SKM-1 treated with dmso at 0.1 percent for 144 hours (cell line): ENCODE data around the gene CASZ1.

Experiments used
- DNase-seq: peaks from one replicate; lab custom pipeline; 2025; ENCODE audit not compliant: unreplicated experiment; lab: John Stamatoyannopoulos, UW

CASZ1 gene

DNA sequence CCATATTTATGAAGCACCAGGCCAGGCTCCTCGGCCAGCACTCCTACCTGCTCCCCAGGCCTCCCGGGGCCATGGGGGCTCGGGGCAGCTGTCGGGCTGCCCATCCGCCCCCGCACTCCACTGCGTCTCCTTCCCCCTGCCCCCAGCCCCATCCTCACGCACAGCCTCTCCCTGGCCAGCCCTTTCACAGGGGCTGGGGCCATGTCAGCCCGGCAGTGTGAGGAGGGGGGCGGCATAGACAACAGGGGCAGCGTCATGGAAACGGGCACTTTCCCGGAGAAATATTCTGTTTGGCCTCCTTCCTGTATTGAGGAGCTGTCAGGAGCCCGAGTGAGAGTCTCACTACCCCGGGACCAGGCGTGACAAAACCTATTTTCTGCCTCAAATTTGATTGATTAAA lies 87.3 kb downstream of the CASZ1 start:
- no peak for DNase-seq

DNA sequence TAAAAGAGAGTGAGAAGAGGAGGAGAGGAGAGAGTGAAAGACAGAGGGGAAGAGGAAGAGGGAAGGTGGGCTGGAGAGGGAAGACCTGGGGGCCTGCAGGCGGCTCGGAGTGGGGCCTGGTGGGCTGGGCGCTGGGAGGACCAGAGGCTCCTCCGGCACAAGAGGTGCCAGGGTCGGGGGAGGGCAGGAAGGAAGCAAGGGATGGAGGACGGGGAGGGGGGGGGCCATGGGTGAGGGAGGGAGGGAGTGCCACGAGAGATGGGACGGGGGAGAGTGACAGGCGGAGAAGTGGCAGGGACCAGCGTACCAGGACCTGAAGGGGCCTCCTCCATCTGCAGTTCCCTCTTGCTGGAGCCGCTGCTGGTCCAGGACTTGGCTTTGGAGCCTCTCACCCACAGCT lies 87.7 kb downstream of the CASZ1 start:
- DNase-seq: no peak

DNA sequence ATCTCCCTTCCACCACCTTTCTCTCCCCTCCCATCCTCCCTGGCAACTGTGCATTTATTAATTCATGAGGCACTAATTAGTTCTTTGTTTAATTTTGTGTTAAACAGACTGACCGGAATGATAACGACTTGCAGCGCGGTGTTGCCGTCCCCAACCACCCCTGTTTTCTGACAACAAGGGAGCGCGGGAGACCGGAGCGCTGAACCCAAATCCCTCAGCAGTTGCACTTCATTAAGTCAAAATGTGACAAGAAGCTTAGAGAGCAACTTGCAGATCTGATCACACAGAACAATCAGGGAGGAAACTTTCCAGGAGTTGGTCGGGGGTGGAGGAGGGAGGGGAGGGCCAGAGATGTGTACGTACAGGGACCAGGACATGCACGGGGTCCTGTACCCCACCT lies 89.2 kb downstream of the CASZ1 start:
- DNase-seq: no peak

DNA sequence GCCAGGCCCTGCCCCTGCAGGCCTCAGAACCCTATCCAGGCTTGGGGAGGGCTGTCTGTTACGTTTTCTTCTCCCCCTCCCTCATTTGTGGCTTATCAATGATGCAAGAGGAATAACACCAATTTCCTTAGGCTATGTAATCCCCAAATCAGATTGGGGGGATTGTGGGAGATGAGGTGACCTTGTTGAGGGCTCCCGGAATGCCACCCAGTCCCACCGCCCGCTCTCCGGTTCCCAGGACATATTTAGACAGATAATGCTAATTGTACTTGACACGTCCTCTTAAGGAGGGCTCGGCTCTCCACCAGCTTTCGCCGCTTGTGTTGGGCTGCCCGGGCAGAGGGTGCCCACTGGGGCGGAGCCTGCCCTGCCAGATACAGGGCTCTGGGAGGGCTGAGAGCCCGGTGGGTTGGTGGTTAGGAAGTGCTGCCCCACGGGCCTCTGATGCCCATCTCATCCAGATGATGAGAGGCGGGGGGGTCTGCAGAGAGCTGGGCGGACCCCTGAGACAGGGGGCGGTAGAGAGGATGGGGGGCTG lies 90.0 kb downstream of the CASZ1 start:
- DNase-seq: no peak

DNA sequence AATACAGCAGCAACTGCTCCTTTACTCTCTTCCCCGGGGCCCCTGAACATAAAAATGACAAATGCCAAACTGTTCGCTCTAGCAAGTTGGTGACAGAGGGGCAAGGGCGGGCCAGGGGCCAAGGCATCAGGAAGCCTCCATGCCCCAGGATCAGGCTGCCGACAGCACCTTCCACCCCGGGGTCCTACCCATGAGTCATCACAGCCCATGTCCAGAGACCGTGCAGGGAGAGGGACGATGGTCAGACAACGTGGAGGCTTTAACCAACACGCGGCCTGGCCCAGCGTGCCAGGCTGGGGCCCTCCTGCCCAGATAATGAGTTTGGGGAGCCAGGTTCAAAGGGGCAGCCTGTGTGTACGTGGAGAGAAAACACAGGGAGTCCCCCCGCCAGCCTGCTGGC lies 90.5 kb downstream of the CASZ1 start:
- DNase-seq: no peak

DNA sequence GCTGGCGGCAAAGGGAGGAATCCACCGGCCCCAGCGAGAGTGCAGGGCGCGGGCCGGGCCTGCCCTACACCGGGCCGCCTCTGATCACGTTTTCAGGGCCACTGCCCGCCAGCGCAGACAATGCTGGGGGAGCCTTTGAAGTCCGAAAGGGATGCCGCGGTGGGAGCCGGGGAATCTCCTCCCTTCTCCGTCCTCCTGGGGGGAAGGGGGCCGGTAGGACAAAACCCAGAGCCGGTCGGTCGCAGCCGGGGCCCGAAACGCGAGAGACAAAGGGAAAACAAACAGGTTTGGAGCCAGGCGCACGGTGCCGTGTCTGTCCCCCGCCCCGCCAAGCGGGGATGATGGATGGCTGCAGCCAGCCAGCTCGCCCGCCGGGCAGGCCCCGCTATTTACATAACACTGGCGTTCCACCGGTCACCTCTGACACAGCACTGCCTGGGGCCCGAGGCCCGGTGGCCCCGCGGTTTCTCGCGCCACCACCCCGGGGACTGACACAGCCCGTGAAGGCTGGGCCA lies 92.0 kb downstream of the CASZ1 start:
- DNase-seq: no peak

DNA sequence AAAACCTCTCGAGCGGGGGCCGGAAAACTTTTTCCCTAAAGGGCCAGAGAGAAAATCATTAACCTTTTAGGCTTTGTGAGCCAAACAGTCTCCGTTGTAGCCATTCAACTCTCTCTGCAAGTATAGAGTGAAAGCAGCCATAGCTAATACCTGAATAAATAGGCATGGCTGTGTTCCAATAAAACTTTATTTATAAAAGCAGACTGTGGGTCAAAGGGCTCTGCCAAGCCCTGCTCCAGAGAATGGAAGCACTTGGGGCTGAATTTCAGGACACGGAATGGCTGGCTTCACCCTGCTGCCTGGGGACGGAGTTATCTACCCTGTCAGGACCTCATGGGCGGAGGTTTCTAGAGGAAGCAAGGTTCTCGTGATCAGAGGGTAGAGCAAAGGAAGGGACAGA lies 92.7 kb downstream of the CASZ1 start:
- no peak for DNase-seq

DNA sequence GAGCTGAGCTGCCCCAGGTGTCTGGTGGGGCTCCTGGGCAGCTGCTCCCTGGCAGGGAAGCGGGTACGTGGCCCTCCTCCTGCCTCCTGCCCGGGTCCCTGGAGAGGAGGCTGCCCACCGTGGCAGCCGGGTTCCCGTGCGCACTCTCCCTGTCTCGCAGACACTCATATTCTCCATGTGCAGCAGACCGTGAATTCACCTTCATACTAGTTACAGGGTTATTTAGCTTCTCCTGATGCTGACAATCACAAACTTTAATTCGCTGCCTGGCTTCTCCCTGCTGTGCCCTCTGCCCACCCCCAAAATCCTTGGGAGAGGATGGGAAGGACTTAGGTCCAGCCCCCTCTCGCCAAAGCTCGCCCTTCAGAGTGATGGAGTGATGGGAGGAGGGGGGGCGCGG lies 95.3 kb downstream of the CASZ1 start:
- no peak for DNase-seq

DNA sequence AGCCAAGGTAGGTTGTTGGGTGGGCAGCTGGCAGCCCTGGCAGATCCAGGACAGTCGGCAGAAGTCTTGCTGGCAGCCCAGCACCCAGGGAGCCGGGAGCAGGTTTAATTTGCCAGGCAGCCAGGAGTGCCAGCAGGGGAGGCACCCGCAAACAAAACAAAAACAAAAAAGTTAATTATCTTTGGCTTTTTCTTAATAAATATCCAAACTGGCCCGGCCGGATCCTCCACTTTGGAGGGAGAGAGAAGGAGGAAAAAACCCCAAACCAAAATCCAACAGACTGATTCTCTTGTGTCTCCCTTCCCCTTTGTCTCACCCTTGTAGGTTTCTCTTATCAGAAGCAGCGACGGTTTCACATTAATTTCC lies 97.0 kb downstream of the CASZ1 start:
- no peak for DNase-seq

DNA sequence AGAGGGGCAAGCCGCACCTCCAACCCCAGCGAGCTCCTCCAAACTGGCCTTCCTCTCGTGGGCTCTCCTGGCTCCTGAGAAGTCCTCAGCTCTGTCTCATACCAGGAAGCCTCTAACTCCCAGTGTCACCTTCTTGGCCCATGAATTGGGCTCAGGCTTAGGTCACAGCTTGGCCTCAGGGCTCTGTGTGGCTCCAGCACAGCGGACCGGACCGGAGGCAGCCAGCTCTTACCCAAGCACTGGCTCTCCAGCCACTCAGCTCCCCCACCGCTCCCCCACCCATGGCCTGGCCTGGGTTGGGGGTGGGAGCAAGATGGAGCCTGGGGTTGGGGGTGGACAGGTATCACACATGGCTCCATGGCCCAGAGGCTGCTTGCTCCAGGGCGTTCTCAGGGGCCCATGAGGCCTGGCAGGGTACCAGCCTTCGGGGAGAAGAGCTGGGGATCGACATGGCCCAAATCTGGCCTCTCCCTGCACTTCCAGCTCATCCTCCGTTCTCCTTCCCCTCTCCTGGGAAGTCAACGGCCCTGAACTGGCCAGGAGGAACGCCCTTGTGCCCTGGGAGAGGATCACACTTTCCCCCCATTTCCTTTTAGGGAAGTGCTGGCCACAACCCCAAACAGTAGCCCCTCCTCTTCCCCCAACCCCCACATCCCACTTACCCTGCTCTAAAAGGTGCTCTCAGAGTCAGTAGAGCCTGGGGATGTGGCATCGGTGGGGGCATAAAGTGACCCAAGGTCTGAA lies 97.5 kb downstream of the CASZ1 start:
- DNase-seq: no peak

DNA sequence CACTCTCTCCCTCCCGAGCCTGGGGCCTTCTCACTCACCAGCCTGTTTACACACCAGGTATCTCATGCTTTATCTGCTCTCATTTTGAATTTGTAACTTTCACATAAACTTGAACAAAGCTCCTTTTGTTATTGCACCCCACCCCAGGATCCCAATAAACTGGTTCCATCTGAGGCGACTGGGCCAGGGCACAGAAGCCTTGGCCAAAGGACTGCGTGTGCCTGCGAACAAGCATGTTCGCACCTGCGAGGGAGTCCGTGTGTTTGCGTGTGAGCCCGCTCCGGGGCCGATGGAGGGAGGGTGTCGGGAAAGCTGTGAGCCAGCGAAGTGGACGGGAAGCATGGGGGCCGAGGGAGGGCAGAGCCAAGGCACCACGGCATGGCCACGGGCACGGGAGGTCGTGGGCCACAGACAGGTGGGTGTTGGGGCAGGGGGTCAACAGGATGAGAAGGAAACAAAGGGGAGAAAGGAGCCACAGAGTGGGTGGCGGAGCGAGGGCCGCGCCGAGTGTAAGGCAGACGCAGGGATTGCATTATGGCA lies 98.8 kb downstream of the CASZ1 start:
- no peak for DNase-seq

DNA sequence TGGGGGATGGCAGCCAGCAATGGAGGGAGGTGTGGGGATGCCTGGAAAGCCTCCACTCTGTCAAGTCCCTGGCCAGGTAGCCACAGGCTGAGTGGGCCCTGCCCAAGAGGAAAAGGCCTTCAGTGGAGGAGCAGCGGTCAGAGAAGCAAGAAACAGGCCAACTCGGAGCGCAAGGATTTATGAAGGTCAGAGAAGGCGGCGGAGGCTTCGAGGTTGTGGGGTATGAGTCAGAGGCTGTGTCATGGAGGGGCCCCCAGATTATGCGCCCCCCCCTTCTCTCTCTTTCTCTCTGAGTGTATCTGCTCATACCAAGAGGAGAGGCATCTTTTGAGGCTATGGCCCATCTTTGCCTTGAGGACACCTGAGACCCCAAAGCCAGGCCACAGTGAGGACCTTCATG lies 99.5 kb downstream of the CASZ1 start:
- DNase-seq: no peak

DNA sequence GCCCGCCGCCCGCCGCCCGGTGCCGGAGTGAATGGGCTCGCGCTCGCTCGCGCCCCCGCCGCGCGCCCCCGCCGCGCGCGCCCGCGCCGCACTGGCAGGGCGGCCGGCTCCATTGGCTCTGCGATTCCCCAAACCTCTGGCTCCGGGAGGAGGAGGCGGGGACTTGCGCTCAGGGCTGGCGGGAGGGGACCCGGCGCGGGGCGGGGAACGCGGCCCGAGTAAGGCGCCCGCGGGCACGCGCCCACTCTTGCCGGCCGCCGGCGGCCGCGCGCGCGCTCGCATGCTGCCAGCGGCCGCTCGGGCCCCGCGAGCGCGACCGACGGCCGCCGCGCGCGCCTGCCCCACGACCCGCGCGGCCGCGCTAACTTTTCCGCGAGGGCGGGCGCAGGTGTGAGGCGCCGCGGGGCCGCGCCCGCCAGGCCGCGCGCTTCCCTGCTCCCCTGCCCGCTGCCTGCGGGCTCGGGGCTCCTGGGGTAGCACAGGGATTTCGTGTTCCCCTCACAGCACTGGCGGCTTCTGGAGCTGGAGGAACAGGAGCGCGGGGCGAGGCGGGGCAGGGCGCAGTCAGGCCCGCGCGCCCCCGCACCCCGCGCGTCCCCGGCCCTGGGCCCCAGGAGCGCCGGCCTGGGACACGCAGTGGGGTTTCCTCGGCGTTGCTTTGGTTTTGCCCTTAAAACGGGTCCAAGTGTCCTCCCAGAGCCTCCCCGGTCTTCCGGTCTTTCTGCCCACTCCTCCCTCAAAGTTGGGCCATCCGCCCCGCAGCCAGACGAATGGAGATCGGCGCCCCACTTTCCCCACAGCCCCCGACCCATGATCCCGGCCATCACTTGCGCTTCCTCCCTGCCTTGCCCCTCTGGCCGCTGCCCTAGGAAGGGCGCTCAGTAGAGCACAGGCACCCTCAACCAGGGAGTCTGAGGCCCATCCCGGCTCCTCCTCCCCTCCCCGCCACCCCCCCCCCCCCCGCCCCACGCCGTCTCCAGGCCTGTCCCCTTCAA lies 101.5 kb downstream of the CASZ1 start:
- peak; percentile 77 for DNase-seq

DNA sequence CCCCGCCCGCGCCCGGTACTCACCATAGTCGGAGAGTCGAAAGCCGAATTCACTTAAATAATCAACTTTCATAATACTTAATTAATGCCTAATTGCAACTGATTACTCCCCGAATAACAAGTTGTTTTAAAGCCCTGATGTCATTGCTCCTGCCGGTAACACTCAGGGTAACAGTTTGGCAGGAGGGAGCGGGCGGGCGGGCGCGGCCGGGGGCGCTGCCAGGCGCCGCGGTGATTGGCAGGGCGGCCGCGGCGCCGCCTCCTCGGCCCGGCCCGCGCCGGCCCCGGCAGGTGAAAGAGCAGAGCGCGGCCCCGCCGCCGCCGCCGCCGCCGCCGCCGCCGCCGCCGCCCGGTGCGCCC lies 102.2 kb downstream of the CASZ1 start:
- no peak for DNase-seq

DNA sequence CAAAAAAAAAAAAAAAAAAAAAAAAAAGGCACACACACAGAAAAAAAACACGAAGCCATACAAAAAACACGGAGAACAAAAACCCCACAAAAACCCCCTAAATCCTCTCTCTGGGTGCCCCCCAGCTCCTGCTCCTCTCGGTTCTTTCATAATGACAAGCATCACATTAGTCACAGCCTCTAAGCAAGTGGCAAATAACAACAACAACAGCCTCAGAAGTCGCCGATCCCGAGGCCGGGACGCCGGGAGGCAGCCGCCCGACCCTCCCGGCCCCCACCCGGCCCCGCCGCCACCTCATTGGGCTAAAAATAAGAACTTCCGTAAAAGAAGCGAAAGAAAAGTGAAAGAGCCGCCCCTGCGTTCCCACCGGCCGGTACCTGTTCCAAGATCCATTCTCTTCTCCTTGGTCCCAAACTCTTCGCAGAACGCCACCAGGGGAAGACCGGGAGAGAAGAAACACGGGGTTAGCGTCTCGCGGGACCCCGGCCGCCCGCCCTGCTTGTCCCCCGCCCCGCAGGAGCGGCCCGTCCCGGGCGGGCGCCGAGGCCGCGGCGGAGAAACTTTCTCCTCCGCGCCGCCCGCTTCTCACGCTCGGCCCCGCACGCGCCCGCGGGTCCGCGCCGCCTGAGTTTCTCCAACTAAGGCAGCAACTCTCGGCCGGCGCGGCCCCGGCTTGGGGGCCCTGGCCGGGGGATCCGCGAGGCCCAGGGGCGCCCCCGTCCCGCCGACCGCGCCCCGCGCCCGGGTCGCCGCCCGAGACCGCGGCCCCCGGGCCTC lies 102.8 kb downstream of the CASZ1 start:
- peak; percentile 36 for DNase-seq

DNA sequence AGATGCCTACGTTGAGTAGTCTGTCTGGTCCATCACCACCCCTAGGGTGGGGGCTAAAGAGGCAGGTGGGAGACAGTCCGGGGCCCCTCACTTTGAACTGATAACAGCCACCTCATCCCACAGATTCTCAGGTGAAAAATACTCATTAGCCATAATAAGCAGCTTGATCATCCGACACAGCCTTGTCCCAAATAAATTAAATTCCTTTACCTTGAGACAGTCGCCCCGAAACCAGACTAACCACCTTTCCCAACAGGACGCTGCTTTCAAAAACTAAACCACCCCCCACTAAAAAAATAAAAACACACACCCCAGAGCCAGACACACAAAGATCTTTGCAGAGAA lies 103.3 kb downstream of the CASZ1 start:
- no peak for DNase-seq

DNA sequence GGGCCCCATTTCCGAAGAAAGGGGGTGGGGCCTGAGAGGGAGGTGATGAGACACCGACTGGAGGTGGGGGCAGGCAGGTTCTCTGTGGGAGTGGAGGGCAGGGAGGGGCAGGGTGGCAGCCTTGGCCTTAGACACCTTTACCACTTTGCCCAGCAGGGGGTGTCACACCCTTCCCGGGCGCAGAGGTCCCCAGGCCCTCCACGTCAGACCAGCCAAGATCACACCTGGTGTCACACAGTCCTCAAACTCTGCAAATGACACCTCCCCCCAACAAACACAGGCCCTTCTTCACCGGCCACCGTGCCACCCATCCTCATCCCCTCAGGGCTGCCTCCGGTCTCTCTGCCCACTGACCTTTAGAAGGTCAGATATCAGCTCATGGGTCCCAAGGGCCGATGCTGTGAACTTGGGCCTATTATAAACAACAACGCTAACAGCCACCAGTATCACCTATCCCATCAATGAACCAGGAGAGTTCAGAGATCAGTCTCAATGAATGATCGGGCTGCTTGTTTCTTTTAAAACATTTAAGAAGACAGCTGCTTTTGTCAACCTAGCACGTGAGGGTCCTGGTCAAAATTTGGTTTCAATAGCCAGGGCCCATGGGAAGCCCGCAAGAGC lies 103.9 kb downstream of the CASZ1 start:
- no peak for DNase-seq

DNA sequence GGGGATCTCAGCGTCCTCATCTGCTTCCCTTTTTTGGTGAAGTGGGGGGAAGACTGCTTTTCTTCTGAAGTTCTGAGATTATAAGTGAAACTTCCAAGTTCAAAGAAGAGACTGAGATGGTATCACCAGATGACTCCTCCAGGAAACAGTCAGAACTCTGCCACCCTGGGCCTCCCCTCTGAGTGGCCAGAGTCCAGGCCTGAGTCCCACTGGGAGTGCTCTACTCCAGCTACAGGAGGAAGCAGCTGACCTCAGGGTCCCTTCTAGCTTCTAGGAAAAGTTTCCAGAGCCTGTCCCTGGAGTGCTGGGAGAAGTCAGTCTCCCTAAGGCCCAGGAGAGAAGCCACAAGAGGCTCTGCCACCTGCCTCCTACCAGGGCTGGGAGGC lies 104.7 kb downstream of the CASZ1 start:
- DNase-seq: no peak

DNA sequence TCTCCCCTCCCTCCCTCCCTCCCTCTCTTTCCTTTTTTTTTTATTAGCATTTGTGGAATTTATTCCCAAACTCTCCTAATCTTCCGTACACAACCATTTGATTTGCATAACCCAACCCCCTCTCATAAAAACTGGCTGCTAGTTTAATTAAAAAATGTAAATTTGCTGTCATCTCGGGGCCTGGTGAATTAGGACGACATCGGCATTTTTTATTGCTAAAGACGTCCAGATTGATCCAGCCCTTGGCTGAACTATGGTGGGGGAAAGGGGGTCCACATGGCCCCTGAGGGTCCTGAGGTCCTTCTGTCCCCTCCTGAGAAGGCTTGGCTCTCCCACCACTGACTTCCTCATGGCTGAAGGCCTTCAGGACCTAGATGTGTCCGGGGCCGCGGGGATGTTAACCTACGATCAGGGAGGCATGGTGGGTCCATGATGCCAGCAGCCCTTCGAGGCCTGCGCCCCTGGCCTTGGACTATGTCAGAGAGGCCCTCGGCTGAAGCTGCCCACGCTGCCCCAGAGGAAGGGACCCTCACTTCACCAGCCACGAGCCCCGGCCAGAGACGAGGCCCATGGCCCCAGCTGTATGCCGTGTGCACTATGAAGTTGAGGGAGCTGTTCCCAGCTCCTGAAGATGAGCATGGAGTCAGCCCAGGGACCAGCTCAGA lies 105.2 kb downstream of the CASZ1 start:
- no peak for DNase-seq

DNA sequence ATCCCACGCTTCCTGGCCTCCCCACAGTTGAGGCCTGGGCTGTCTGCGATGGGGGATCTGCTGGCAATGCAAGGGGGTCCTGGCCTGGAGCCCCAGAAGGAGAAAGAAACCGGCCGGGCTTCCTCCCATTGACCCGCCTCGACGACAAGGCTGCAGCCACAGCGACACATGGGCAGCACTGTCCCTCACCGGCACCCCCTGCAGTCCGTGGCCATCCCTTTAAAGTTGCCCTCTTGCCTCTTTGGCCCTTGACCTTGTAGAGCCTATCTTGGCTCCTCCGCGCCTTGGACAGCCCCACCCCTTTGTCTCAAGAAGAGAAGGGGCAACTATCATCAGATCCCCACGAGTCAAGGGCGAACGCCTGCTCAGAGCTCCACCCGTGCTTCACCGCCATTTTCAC lies 106.0 kb downstream of the CASZ1 start:
- no peak for DNase-seq
